Testis (tissue), 2 donors: ENCODE measurements around the gene ADAMTS20.
"Not testable (repeated sequence)": the region's sequence is repeated elsewhere in the genome, so short reads cannot be mapped to it uniquely, and the experiment has no call there.

Experiments used
- CTCF ChIP-seq, 3 experiments: fragments of 450-650 bp in 2 of 3; fragments of 200-600 bp in 1 of 3; sonication (generic) in 1 of 3; IDR thresholded peaks; one replicate each; pipeline ENCODE4 v1.5.1; 2016 to 2019; ENCODE audit warnings: antibody characterized with exemption in 3 of 3, mild to moderate bottlenecking in 2 of 3, moderate library complexity in 1 of 3
- POLR2A ChIP-seq: fragments of 450-650 bp; IDR thresholded peaks from one replicate; pipeline ENCODE4 v1.6.1; 2017; ENCODE audit warnings: antibody characterized with exemption, mild to moderate bottlenecking, moderate library complexity

- TF ChIP-seq CTCF (IDR thresholded peaks at IDR 0.05); POLR2A: not testable (repeated sequence)
These were observed 210.2 kb downstream of the ADAMTS20 start for GRCh38 chr12:43341785-43342313.
